Measurements from ENCODE around the gene SEL1L3. TPM values are rescaled to one million over a fixed set of nuclear protein-coding genes. Genes with fewer than 3 reads are reported as not detected.

SEL1L3 gene
- total RNA-seq, 1 donor from 2014 or later = 24.9 TPM

- H3K9ac ChIP-seq (ENCODE audit: low read length) = no peak overlapping the region
- H3K27me3 ChIP-seq (ENCODE audit: insufficient read depth, low read length) = no peaks in the 10 kb centered on the region
- no peak overlapping the region for H2AFZ ChIP-seq (ENCODE audit: low read depth, low read length)
- H3K4me1 ChIP-seq (ENCODE audit: insufficient read depth, low read length) = no peaks in the 10 kb centered on the region
- no peak for TF ChIP-seq CTCF (IDR thresholded peaks at IDR 0.05; ENCODE audit: insufficient read depth, low read depth, low read length)
- no peak for TF ChIP-seq EZH2 (IDR thresholded peaks at IDR 0.05; ENCODE audit: insufficient read depth, low read length)
- H3K9me3 Mint-ChIP-seq (ENCODE audit: unreplicated experiment) = no peaks in the 10 kb centered on the region
- H4K20me1 ChIP-seq (ENCODE audit: insufficient read depth, low read length) = no peaks in the 10 kb centered on the region
- DNase-seq (ENCODE audit: low read depth) (no peak), FAIRE-seq (no peak)
- H3K27me3 Mint-ChIP-seq (ENCODE audit: low read depth, unreplicated experiment) = peaks cover 14% of the 10 kb centered on the region
- no peaks in the 10 kb centered on the region for H3K36me3 Mint-ChIP-seq (ENCODE audit: low read depth, unreplicated experiment)
- H3K27ac ChIP-seq (ENCODE audit: low read depth, low read length) = no peak overlapping the region
- H3K36me3 ChIP-seq (ENCODE audit: insufficient read depth, low read length) = no peaks in the 10 kb centered on the region
- H3K4me3 ChIP-seq (ENCODE audit: insufficient read depth, low read depth, low read length) = no peak overlapping the region
- H3K9me3 ChIP-seq (ENCODE audit: insufficient read depth, low read depth, low read length) = no peaks in the 10 kb centered on the region
- no peak overlapping the region for H3K4me2 ChIP-seq (ENCODE audit: low read length)
- H3K79me2 ChIP-seq (ENCODE audit: insufficient read depth, low read length) = no peaks in the 10 kb centered on the region
- no peak overlapping the region for H3K27ac Mint-ChIP-seq (ENCODE audit: unreplicated experiment)
- no peak overlapping the region for H3K4me3 Mint-ChIP-seq (ENCODE audit: unreplicated experiment)
- H3K4me1 Mint-ChIP-seq (ENCODE audit: low read depth, unreplicated experiment) = peaks cover 1% of the 10 kb centered on the region
Measured at GRCh38 chr4:25722964-25723363, 139.8 kb downstream of the SEL1L3 start.

GRCh38 chr4:25713812-25714211, 149.0 kb downstream of the SEL1L3 start:
- H3K4me1 ChIP-seq (ENCODE audit: insufficient read depth, low read length) = no peaks in the 10 kb centered on the region
- H2AFZ ChIP-seq (ENCODE audit: low read depth, low read length) = no peak overlapping the region
- no peaks in the 10 kb centered on the region for H3K36me3 ChIP-seq (ENCODE audit: insufficient read depth, low read length)
- no peaks in the 10 kb centered on the region for H3K9me3 ChIP-seq (ENCODE audit: insufficient read depth, low read depth, low read length)
- H3K79me2 ChIP-seq (ENCODE audit: insufficient read depth, low read length) = no peaks in the 10 kb centered on the region
- no peak for FAIRE-seq
- Mint-ChIP-seq H3K27me3 (ENCODE audit: low read depth, unreplicated experiment) (peaks cover 12% of the 10 kb centered on the region), H3K9me3 (ENCODE audit: unreplicated experiment) (peaks cover 3% of the 10 kb centered on the region), H3K27ac (ENCODE audit: unreplicated experiment) (no peak overlapping the region), H3K4me1 (ENCODE audit: low read depth, unreplicated experiment) (no peaks in the 10 kb centered on the region), H3K36me3 (ENCODE audit: low read depth, unreplicated experiment) (no peaks in the 10 kb centered on the region), H3K4me3 (ENCODE audit: unreplicated experiment) (no peak overlapping the region)
- H3K27ac ChIP-seq (ENCODE audit: low read depth, low read length) = no peak overlapping the region
- H3K27me3 ChIP-seq (ENCODE audit: insufficient read depth, low read length) = no peaks in the 10 kb centered on the region
- H4K20me1 ChIP-seq (ENCODE audit: insufficient read depth, low read length) = no peaks in the 10 kb centered on the region
- no peak for DNase-seq (ENCODE audit: low read depth)
- H3K9ac ChIP-seq (ENCODE audit: low read length) = no peak overlapping the region
- no peak for TF ChIP-seq CTCF (IDR thresholded peaks at IDR 0.05; ENCODE audit: insufficient read depth, low read depth, low read length)
- no peak for TF ChIP-seq EZH2 (IDR thresholded peaks at IDR 0.05; ENCODE audit: insufficient read depth, low read length)
- H3K4me2 ChIP-seq (ENCODE audit: low read length) = no peak overlapping the region
- H3K4me3 ChIP-seq (ENCODE audit: insufficient read depth, low read depth, low read length) = no peak overlapping the region

GRCh38 chr4:25712611-25713010, 150.2 kb downstream of the SEL1L3 start:
- TF ChIP-seq EZH2 (IDR thresholded peaks at IDR 0.05; ENCODE audit: insufficient read depth, low read length) (no peak), CTCF (IDR thresholded peaks at IDR 0.05; ENCODE audit: insufficient read depth, low read depth, low read length) (no peak)
- no peaks in the 10 kb centered on the region for H3K36me3 Mint-ChIP-seq (ENCODE audit: low read depth, unreplicated experiment)

More at GRCh38 chr4:25712611-25713010, 150.2 kb downstream of the SEL1L3 start:
- no peak for FAIRE-seq
- no peak overlapping the region for H3K27ac ChIP-seq (ENCODE audit: low read depth, low read length)
- H3K4me3 ChIP-seq (ENCODE audit: insufficient read depth, low read depth, low read length) = no peak overlapping the region
- peaks cover 3% of the 10 kb centered on the region for H3K9me3 Mint-ChIP-seq (ENCODE audit: unreplicated experiment)
- no peaks in the 10 kb centered on the region for H3K9me3 ChIP-seq (ENCODE audit: insufficient read depth, low read depth, low read length)
- H3K4me2 ChIP-seq (ENCODE audit: low read length) = no peak overlapping the region
- no peak for DNase-seq (ENCODE audit: low read depth)
- peaks cover 14% of the 10 kb centered on the region for H3K27me3 Mint-ChIP-seq (ENCODE audit: low read depth, unreplicated experiment)
- no peak overlapping the region for H2AFZ ChIP-seq (ENCODE audit: low read depth, low read length)
- H3K27me3 ChIP-seq (ENCODE audit: insufficient read depth, low read length) = no peaks in the 10 kb centered on the region
- no peak overlapping the region for H3K4me3 Mint-ChIP-seq (ENCODE audit: unreplicated experiment)
- H3K4me1 ChIP-seq (ENCODE audit: insufficient read depth, low read length) = no peaks in the 10 kb centered on the region
- H4K20me1 ChIP-seq (ENCODE audit: insufficient read depth, low read length) = no peaks in the 10 kb centered on the region
- H3K9ac ChIP-seq (ENCODE audit: low read length) = no peak overlapping the region
- H3K27ac Mint-ChIP-seq (ENCODE audit: unreplicated experiment) = peak overlapping the region; percentile 9
- no peaks in the 10 kb centered on the region for H3K36me3 ChIP-seq (ENCODE audit: insufficient read depth, low read length)
- H3K79me2 ChIP-seq (ENCODE audit: insufficient read depth, low read length) = no peaks in the 10 kb centered on the region
- H3K4me1 Mint-ChIP-seq (ENCODE audit: low read depth, unreplicated experiment) = no peaks in the 10 kb centered on the region

Data from astrocyte (in vitro differentiated cells and primary cell).